Measurements from ENCODE around the gene FRMD1. TPM values are rescaled to one million over a fixed set of nuclear protein-coding genes. Genes with fewer than 3 reads are reported as not detected.

The FRMD1 gene
- total RNA-seq, 1 donor from 2014 or later, result not detected

GRCh38 chr6:168107191-168107983 is 28.4 kb upstream of the FRMD1 start:
- Histone ChIP-seq H2AFZ (replicated peaks) (no peak overlapping the region), H3K9ac (no peak overlapping the region), H3K9me3 (ENCODE audit: low read depth) (no peaks in the 10 kb centered on the region), H3K27ac (no peak overlapping the region), H3K4me3 (no peak overlapping the region), H3K79me2 (ENCODE audit: low read depth) (no peaks in the 10 kb centered on the region), H3K36me3 (no peaks in the 10 kb centered on the region), H3K27me3 (no peaks in the 10 kb centered on the region), H4K20me1 (ENCODE audit: low read depth) (no peaks in the 10 kb centered on the region), H3F3A (ENCODE audit: low read depth) (no peaks in the 10 kb centered on the region), H3K4me2 (no peak overlapping the region), H3K4me1 (no peaks in the 10 kb centered on the region)
- Mint-ChIP-seq H3K36me3 (no peaks in the 10 kb centered on the region), H3K4me1 (peaks cover 8% of the 10 kb centered on the region), H3K4me3 (no peak overlapping the region), H3K27me3 (ENCODE audit: insufficient read depth, low read depth) (peaks cover 3% of the 10 kb centered on the region), H3K27ac (no peak overlapping the region), H3K9me3 (no peaks in the 10 kb centered on the region)
- TF ChIP-seq EZH2 (IDR thresholded peaks at IDR 0.05), result no peak
- TF ChIP-seq CTCF (IDR thresholded peaks at IDR 0.05), result no peak
- no peak for TF ChIP-seq EZH2phosphoT487 (IDR thresholded peaks at IDR 0.05)
- DNase-seq (ENCODE audit: low spot score), result no peak

GRCh38 chr6:168106633-168107005 is 27.6 kb upstream of the FRMD1 start:
- Histone ChIP-seq H3K36me3 (no peaks in the 10 kb centered on the region), H3K9me3 (ENCODE audit: low read depth) (no peaks in the 10 kb centered on the region), H2AFZ (replicated peaks) (no peak overlapping the region), H3K4me3 (no peak overlapping the region), H3K79me2 (ENCODE audit: low read depth) (no peaks in the 10 kb centered on the region), H3K9ac (no peak overlapping the region), H3K4me2 (no peak overlapping the region), H3K4me1 (no peaks in the 10 kb centered on the region), H3F3A (ENCODE audit: low read depth) (no peaks in the 10 kb centered on the region), H3K27ac (no peak overlapping the region), H4K20me1 (ENCODE audit: low read depth) (no peaks in the 10 kb centered on the region), H3K27me3 (no peaks in the 10 kb centered on the region)
- no peaks in the 10 kb centered on the region for H3K9me3 Mint-ChIP-seq
- no peak for DNase-seq (ENCODE audit: low spot score)
- peaks cover 8% of the 10 kb centered on the region for H3K4me1 Mint-ChIP-seq
- TF ChIP-seq EZH2phosphoT487 (IDR thresholded peaks at IDR 0.05), result no peak
- TF ChIP-seq CTCF (IDR thresholded peaks at IDR 0.05), result no peak
- TF ChIP-seq EZH2 (IDR thresholded peaks at IDR 0.05), result no peak
- no peak overlapping the region for H3K27ac Mint-ChIP-seq
- peaks cover 5% of the 10 kb centered on the region for H3K27me3 Mint-ChIP-seq (ENCODE audit: insufficient read depth, low read depth)
- H3K4me3 Mint-ChIP-seq, result no peak overlapping the region
- no peaks in the 10 kb centered on the region for H3K36me3 Mint-ChIP-seq

- Histone ChIP-seq H2AFZ (replicated peaks) (no peak overlapping the region), H3K4me2 (no peak overlapping the region), H3F3A (ENCODE audit: low read depth) (no peaks in the 10 kb centered on the region), H3K79me2 (ENCODE audit: low read depth) (no peaks in the 10 kb centered on the region), H3K4me3 (no peak overlapping the region), H3K4me1 (no peaks in the 10 kb centered on the region), H3K36me3 (no peaks in the 10 kb centered on the region), H3K9me3 (ENCODE audit: low read depth) (no peaks in the 10 kb centered on the region), H3K9ac (no peak overlapping the region), H3K27me3 (no peaks in the 10 kb centered on the region), H4K20me1 (ENCODE audit: low read depth) (no peaks in the 10 kb centered on the region), H3K27ac (no peak overlapping the region)
- Mint-ChIP-seq H3K4me3 (no peak overlapping the region), H3K27me3 (ENCODE audit: insufficient read depth, low read depth) (peaks cover 5% of the 10 kb centered on the region), H3K9me3 (no peaks in the 10 kb centered on the region), H3K4me1 (peaks cover 8% of the 10 kb centered on the region), H3K27ac (no peak overlapping the region), H3K36me3 (no peaks in the 10 kb centered on the region)
- no peak for DNase-seq (ENCODE audit: low spot score)
- TF ChIP-seq EZH2phosphoT487 (IDR thresholded peaks at IDR 0.05) (no peak), EZH2 (IDR thresholded peaks at IDR 0.05) (no peak), CTCF (IDR thresholded peaks at IDR 0.05) (no peak)
These were observed 27.0 kb upstream of the FRMD1 start for GRCh38 chr6:168105813-168106632.

Data from neural progenitor cell (in vitro differentiated cells).